Measurements from ENCODE around the gene CENPM. TPM values are rescaled to one million over a fixed set of nuclear protein-coding genes. Genes with fewer than 3 reads are reported as not detected.
A peak's percentile ranks its signal among the peaks of the same experiment; 100 is the strongest.

Gene CENPM
- total and polyA plus RNA-seq, 10 of the 15 experiments (the other 5 are each of a cell fraction or from before 2014, with no cell fraction given): 36.7 to 212 (median 74.7) TPM

DNA sequence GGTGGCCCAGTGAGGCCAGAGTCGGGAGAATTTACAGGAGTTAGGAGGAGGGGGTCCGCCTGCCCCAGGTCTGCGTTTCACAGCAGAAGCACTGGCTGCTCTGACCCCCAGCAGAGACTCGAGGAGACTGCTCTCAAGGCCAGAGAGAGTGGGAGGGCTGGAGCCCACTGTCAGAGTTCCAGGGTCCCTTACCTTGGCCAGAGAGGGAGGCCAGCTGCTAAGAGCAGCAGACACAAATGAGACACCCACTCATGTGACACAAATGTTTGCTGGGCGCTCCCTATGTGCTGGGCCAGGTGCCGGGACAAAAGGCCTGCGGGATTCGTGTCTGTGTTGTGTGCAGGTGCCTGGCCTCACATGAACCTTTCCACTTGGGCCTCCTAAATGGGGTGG, 17.5 kb downstream of the CENPM start:
- H3K27me3 ChIP-seq (replicated peaks in 1 of 2; ENCODE audit: control insufficient read depth in 2 of 2, insufficient read depth in 2 of 2, low read length in 1 of 2): no peaks in the 10 kb centered on the region
- CTCF ChIA-PET: interaction anchor here (1.3 to 11.0 kb wide), 2 partner anchors 8 to 10 kb away, joined by 5 to 234 read pairs; no protein-coding TSS in a partner anchor
- RAD21 ChIA-PET (ENCODE audit: unreplicated experiment): interaction anchor here (0.8 to 11.6 kb wide), 4 partner anchors 8 to 20 kb away, joined by 4 to 408 read pairs (median 36); partner anchors contain the start of genes CENPM and SMIM45
- no peak for TF ChIP-seq BCLAF1 (IDR thresholded peaks at IDR 0.05)
- TF ChIP-seq GABPA (IDR thresholded peaks at IDR 0.05; ENCODE audit: low read depth): no peak
- no peak for TF ChIP-seq PAX8 (IDR thresholded peaks at IDR 0.05)
- no peak for TF ChIP-seq PAX5 (IDR thresholded peaks at IDR 0.05; ENCODE audit: borderline replicate concordance, low read depth, low read length)
- TF ChIP-seq NFIC (IDR thresholded peaks at IDR 0.05; ENCODE audit: low read depth, low read length): no peak
- TF ChIP-seq, protein P1, sequence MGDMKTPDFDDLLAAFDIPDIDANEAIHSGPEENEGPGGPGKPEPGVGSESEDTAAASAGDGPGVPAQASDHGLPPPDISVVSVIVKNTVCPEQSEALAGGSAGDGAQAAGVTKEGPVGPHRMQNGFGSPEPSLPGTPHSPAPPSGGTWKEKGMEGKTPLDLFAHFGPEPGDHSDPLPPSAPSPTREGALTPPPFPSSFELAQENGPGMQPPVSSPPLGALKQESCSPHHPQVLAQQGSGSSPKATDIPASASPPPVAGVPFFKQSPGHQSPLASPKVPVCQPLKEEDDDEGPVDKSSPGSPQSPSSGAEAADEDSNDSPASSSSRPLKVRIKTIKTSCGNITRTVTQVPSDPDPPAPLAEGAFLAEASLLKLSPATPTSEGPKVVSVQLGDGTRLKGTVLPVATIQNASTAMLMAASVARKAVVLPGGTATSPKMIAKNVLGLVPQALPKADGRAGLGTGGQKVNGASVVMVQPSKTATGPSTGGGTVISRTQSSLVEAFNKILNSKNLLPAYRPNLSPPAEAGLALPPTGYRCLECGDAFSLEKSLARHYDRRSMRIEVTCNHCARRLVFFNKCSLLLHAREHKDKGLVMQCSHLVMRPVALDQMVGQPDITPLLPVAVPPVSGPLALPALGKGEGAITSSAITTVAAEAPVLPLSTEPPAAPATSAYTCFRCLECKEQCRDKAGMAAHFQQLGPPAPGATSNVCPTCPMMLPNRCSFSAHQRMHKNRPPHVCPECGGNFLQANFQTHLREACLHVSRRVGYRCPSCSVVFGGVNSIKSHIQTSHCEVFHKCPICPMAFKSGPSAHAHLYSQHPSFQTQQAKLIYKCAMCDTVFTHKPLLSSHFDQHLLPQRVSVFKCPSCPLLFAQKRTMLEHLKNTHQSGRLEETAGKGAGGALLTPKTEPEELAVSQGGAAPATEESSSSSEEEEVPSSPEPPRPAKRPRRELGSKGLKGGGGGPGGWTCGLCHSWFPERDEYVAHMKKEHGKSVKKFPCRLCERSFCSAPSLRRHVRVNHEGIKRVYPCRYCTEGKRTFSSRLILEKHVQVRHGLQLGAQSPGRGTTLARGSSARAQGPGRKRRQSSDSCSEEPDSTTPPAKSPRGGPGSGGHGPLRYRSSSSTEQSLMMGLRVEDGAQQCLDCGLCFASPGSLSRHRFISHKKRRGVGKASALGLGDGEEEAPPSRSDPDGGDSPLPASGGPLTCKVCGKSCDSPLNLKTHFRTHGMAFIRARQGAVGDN (IDR thresholded peaks at IDR 0.05): 0 out of 2 replicates have a peak, but pooled peaks have one; percentile 74
- TF ChIP-seq SPI1 (IDR thresholded peaks at IDR 0.05; ENCODE audit: borderline replicate concordance, insufficient read depth, low read depth, low read length): no peak
- 0 out of 2 replicates have a peak, but pooled peaks have one; percentile 51 for TF ChIP-seq SMARCA5 (IDR thresholded peaks at IDR 0.05)
- TF ChIP-seq IRF4 (IDR thresholded peaks at IDR 0.05; ENCODE audit: low read depth, low read length): no peak
- no peak for TF ChIP-seq ZNF207 (IDR thresholded peaks at IDR 0.05; ENCODE audit: borderline replicate concordance)
- TF ChIP-seq BHLHE40 (IDR thresholded peaks at IDR 0.05; ENCODE audit: borderline replicate concordance in 1 of 2, low read depth in 2 of 2, low read length in 1 of 2): peak in 1 of 2 experiments; percentile 16; a peak in 1 of 4 replicates
- no peak for TF ChIP-seq LARP7 (IDR thresholded peaks at IDR 0.05)
- 0 out of 3 replicates have a peak, but pooled peaks of 1 of the 2 experiments have one; percentile 6 for TF ChIP-seq EGR1 (IDR thresholded peaks at IDR 0.05; ENCODE audit: borderline replicate concordance in 1 of 2, low read depth in 2 of 2, low read length in 2 of 2)
- 0 out of 2 replicates have a peak, but pooled peaks have one; percentile 15 for TF ChIP-seq IKZF1 (conservative IDR thresholded peaks at IDR 0.05)
- 0 out of 2 replicates have a peak, but pooled peaks have one; percentile 9 for TF ChIP-seq GATAD2B (conservative IDR thresholded peaks at IDR 0.05; ENCODE audit: low read depth)
- TF ChIP-seq SMAD5 (IDR thresholded peaks at IDR 0.05; ENCODE audit: low read depth): no peak
- no peak for TF ChIP-seq MXI1 (IDR thresholded peaks at IDR 0.05; ENCODE audit: low read depth, low read length)

More for the DNA sequence above, 17.5 kb downstream of the CENPM start:
- H4K20me1 ChIP-seq (ENCODE audit: control insufficient read depth, insufficient read depth): no peaks in the 10 kb centered on the region
- no TSS peak for BruUV-seq (replicated peaks)
- in situ Hi-C loops (cut with MboI): no loop called here
- ChIA-PET POLR2A (interaction anchor here (0.7 to 15.3 kb wide), 7 partner anchors 6 to 71 kb away, joined by 3 to 599 read pairs (median 6); partner anchors contain the start of genes SHISA8 and TNFRSF13C), SMC1A (ENCODE audit: uncharacterized antibody, unreplicated experiment) (interaction anchor here (1.1 to 15.4 kb wide), 2 partner anchors 10 to 231 kb away, joined by 3 to 321 read pairs; no protein-coding TSS in a partner anchor)
- ATAC-seq (no peak), FAIRE-seq (no peak), DNase-seq (ENCODE audit: low read depth, low spot score) (no peak)
- H3K9me3 ChIP-seq (replicated peaks; ENCODE audit: control insufficient read depth, insufficient read depth, low read length): no peaks in the 10 kb centered on the region
- peak overlapping the region; percentile 48; the same call in 1 of the 2 replicates for H3K9ac ChIP-seq (ENCODE audit: control insufficient read depth, insufficient read depth, low read length)
- H3K27ac ChIP-seq (ENCODE audit: control insufficient read depth, insufficient read depth): peak overlapping the region; percentile 83
- peak overlapping the region; percentile 57; the same call in 1 of the 2 replicates for H2AFZ ChIP-seq (ENCODE audit: control insufficient read depth, low read depth, low read length)
- peaks cover 60% of the 10 kb centered on the region for H3K4me1 ChIP-seq (ENCODE audit: control insufficient read depth, insufficient read depth, low read length)
- H3K79me2 ChIP-seq (ENCODE audit: control insufficient read depth, insufficient read depth, low read length): peaks cover 18% of the 10 kb centered on the region
- H3K4me3 ChIP-seq: no peak overlapping the region
- intact Hi-C loops (cut with micrococcal nuclease; ENCODE audit: unreplicated experiment): no loop called here
- no peaks in the 10 kb centered on the region; a peak in 2 of 4 replicates for H3K36me3 ChIP-seq (ENCODE audit: control insufficient read depth in 2 of 2, insufficient read depth in 2 of 2, low read length in 1 of 2)
- H3K4me2 ChIP-seq (ENCODE audit: control insufficient read depth, insufficient read depth): peak overlapping the region; percentile 30
- 76% methylated on average over 8 of the region's 8 CpGs for WGBS (ENCODE audit: insufficient coverage, insufficient replicate concordance, low lambda C conversion rate, missing lambda C conversion rate)

Data from GM12878 (cell line).